Measurements from ENCODE around the gene ST3GAL6. TPM values are rescaled to one million over a fixed set of nuclear protein-coding genes. Genes with fewer than 3 reads are reported as not detected.

ST3GAL6 gene
- total and polyA plus RNA-seq, 2 of the 8 experiments (the other 6 are each of a cell fraction or from before 2014, with no cell fraction given) = 3.3 to 6.1 TPM

GRCh38 chr3:98725352-98725751 lies 37.8 kb upstream of the ST3GAL6 start (continued):
- TF ChIP-seq ATF2 (IDR thresholded peaks at IDR 0.05; ENCODE audit: low read length) (no peak), NRF1 (IDR thresholded peaks at IDR 0.05; ENCODE audit: low read depth, low read length) (no peak)
